ENCODE data around the gene SP7. TPM values are rescaled to one million over a fixed set of nuclear protein-coding genes. Genes with fewer than 3 reads are reported as not detected.
A peak's percentile ranks its signal among the peaks of the same experiment; 100 is the strongest.

Gene SP7
- total and polyA plus RNA-seq, 9 of the 15 experiments (the other 6 are each of a cell fraction or from before 2014, with no cell fraction given), result 0.04 TPM; not detected in 8

DNA sequence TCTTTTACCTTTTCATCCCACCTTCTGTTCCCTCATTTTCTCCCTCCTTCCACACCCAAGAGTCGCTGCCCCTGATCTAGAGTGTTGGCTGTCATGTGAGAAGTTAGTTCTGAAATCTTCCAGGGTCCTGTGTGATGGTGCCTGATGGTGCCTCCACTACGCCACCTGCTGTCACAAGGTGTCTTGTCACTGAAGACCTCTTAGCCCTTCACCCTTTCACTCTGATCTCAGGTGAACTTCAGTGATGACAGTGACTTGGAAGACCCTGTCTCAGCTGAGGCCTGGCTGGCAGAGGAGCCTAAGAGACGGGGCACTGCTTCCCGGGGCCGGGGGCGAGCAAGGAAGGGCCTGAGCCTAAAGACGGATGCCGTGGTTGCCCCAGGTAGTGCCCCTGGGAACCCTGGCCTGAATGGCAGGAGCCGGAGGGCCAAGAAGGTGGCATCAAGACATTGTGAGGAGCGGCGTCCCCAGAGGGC, 48.4 kb downstream of the SP7 start (continued):
- TF ChIP-seq, protein P1, sequence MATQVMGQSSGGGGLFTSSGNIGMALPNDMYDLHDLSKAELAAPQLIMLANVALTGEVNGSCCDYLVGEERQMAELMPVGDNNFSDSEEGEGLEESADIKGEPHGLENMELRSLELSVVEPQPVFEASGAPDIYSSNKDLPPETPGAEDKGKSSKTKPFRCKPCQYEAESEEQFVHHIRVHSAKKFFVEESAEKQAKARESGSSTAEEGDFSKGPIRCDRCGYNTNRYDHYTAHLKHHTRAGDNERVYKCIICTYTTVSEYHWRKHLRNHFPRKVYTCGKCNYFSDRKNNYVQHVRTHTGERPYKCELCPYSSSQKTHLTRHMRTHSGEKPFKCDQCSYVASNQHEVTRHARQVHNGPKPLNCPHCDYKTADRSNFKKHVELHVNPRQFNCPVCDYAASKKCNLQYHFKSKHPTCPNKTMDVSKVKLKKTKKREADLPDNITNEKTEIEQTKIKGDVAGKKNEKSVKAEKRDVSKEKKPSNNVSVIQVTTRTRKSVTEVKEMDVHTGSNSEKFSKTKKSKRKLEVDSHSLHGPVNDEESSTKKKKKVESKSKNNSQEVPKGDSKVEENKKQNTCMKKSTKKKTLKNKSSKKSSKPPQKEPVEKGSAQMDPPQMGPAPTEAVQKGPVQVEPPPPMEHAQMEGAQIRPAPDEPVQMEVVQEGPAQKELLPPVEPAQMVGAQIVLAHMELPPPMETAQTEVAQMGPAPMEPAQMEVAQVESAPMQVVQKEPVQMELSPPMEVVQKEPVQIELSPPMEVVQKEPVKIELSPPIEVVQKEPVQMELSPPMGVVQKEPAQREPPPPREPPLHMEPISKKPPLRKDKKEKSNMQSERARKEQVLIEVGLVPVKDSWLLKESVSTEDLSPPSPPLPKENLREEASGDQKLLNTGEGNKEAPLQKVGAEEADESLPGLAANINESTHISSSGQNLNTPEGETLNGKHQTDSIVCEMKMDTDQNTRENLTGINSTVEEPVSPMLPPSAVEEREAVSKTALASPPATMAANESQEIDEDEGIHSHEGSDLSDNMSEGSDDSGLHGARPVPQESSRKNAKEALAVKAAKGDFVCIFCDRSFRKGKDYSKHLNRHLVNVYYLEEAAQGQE (IDR thresholded peaks at IDR 0.05; ENCODE audit: borderline replicate concordance), result peak; percentile 86
- TF ChIP-seq, protein P1 (CRISPR knock-in tag; IDR thresholded peaks at IDR 0.05; ENCODE audit: low read depth), result no peak
- TF ChIP-seq RERE (CRISPR knock-in tag; IDR thresholded peaks at IDR 0.05; ENCODE audit: borderline replicate concordance) (no peak), NFIC (IDR thresholded peaks at IDR 0.05) (no peak), FOSL1 (tag; conservative IDR thresholded peaks at IDR 0.05) (no peak), ZNF354B (CRISPR knock-in tag; IDR thresholded peaks at IDR 0.05) (no peak), L3MBTL2 (IDR thresholded peaks at IDR 0.05) (no peak), CHD1 (IDR thresholded peaks at IDR 0.05; ENCODE audit: low read length) (no peak), CC2D1A (IDR thresholded peaks at IDR 0.05) (0 out of 2 replicates have a peak, but pooled peaks have one; percentile 32), ZNF707 (CRISPR knock-in tag; conservative IDR thresholded peaks at IDR 0.05) (no peak), SRSF7 (optimal IDR thresholded peaks at IDR 0.05; ENCODE audit: low read depth, low read length) (no peak), ZNF445 (CRISPR knock-in tag; IDR thresholded peaks at IDR 0.05; ENCODE audit: low read depth) (no peak)
- TF ChIP-seq, protein P2, sequence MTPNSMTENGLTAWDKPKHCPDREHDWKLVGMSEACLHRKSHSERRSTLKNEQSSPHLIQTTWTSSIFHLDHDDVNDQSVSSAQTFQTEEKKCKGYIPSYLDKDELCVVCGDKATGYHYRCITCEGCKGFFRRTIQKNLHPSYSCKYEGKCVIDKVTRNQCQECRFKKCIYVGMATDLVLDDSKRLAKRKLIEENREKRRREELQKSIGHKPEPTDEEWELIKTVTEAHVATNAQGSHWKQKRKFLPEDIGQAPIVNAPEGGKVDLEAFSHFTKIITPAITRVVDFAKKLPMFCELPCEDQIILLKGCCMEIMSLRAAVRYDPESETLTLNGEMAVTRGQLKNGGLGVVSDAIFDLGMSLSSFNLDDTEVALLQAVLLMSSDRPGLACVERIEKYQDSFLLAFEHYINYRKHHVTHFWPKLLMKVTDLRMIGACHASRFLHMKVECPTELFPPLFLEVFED (CRISPR knock-in tag; conservative IDR thresholded peaks at IDR 0.05), result 0 out of 2 replicates have a peak, but pooled peaks have one; percentile 35

Measured in K562 (cell line).